VCaP (cell line): ENCODE data around the gene MYO3B.

Source experiments
- H3K27ac ChIP-seq: fragments of 450-650 bp; 2 replicates; pipeline ENCODE4 v1.5.1; 2017
- TF ChIP-seq, protein P1 (sequence below): fragments of 450-650 bp; conservative IDR thresholded peaks from 2 replicates; pipeline ENCODE4 v1.5.1; 2017; ENCODE audit warnings: mild to moderate bottlenecking, moderate library complexity

MYO3B gene

DNA sequence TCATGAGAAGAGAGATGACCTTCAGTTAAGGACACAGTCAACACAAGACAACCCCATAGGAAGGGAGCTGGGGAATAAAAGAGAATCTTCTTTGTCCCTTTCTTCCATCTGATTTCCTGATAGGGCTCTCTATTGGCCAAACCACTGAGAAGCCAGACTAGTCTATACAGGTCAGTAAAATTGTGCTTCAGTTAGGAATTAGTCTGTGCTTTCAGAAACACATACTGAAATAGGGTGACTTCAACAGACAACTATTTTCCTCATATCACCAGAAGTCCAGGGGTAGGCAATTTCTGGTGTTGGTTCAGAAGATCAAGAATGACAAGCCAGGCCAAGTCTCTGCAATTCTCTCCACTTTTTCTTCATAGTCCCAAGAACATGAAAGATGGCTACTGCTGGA is 385.5 kb downstream of the MYO3B start:
- H3K27ac ChIP-seq, result no peak overlapping the region
- TF ChIP-seq, protein P1, sequence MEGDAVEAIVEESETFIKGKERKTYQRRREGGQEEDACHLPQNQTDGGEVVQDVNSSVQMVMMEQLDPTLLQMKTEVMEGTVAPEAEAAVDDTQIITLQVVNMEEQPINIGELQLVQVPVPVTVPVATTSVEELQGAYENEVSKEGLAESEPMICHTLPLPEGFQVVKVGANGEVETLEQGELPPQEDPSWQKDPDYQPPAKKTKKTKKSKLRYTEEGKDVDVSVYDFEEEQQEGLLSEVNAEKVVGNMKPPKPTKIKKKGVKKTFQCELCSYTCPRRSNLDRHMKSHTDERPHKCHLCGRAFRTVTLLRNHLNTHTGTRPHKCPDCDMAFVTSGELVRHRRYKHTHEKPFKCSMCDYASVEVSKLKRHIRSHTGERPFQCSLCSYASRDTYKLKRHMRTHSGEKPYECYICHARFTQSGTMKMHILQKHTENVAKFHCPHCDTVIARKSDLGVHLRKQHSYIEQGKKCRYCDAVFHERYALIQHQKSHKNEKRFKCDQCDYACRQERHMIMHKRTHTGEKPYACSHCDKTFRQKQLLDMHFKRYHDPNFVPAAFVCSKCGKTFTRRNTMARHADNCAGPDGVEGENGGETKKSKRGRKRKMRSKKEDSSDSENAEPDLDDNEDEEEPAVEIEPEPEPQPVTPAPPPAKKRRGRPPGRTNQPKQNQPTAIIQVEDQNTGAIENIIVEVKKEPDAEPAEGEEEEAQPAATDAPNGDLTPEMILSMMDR, result no peak

- H3K27ac ChIP-seq, result no peak overlapping the region
- TF ChIP-seq, protein P1, result no peak
These were observed 388.2 kb downstream of the MYO3B start for GRCh38 chr2:170566138-170566537.

DNA sequence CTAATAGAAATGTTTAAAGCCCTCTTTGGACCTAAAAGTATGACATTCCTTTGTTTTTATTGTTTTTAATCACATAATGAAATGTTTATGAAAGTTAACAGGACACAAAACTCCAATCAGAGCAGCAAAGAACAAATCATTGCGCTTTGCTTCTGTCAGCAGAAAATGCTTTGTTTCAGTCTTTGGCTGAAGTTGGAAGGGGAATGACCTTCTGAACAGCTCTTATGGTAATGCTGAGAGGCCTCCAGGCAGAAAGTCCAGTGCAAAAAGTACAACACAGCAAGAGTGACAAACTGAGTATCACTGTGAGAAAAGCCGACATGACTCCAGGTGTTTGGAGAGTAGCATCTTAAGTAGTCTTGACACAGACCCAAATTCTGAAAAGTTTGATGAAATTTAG is 389.5 kb downstream of the MYO3B start:
- H3K27ac ChIP-seq, result no peak overlapping the region
- TF ChIP-seq, protein P1, result no peak

DNA sequence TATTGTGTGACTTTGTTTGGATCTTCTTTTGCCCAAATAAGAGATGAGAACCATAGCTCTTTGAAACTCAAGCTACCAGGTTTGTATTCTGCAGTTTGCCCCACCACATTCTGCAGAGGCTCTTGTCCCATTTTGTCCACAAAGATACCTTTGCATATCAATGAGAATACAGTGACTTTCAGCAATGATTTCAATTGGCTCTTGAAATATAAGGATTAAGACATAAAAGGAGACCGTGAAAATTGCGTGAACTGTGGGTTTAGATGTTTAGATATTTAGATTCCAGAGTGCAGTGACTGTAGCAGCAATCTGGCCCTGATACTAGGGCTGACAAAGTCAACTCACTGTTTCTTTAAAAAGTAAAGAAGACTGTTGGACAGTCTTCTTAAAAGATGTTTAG is 390.6 kb downstream of the MYO3B start:
- TF ChIP-seq, protein P1, result no peak
- no peak overlapping the region for H3K27ac ChIP-seq

DNA sequence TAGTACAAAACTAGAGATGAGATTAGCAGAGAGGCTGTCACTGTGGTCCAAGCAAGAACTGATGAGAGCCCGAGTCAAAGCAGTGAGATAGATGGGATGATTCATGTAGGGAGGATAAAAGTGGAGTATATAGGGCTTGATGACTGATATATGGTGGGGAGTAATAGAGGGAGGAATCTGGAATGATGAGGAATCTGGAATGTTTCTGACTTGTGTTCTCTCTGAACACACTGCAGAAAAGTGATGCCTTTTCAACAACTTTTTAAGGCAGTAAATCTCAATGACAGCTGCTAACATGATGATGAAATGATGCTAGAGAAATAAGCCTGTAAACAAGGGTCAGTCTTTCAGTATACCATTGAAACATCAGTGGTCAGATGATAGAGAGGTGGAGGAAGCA is 393.7 kb downstream of the MYO3B start:
- H3K27ac ChIP-seq, result no peak overlapping the region
- TF ChIP-seq, protein P1, result no peak

- TF ChIP-seq, protein P1, result no peak
These were observed 395.7 kb downstream of the MYO3B start for GRCh38 chr2:170573671-170574070.

GRCh38 chr2:170576296-170576695 is 398.3 kb downstream of the MYO3B start:
- TF ChIP-seq, protein P1, result no peak
- H3K27ac ChIP-seq, result no peak overlapping the region

More at GRCh38 chr2:170573671-170574070, 395.7 kb downstream of the MYO3B start:
- H3K27ac ChIP-seq, result no peak overlapping the region

DNA sequence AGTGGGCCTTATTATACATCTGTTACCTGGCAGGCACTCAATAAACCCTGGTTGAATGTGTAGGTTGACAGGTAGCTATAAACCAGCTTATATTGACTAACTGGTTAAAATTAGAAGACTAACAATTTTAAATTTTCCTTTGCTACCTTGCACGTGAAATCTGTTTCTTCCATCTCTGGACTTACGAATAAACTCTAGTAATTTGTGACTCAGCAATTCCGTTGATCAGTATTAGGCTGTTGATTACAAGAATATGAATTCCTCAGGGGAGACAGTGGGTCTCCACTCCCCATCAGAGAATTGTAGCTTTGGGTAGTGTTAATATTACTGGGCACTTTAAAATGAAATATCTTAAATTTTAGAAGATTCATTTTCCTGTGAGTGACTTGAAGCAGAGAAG is 399.4 kb downstream of the MYO3B start:
- TF ChIP-seq, protein P1, result no peak
- H3K27ac ChIP-seq, result no peak overlapping the region
